ENCODE measurements around the gene POLR3B.
A peak's percentile ranks its signal among the peaks of the same experiment; 100 is the strongest.
"Not testable (repeated sequence)": the region's sequence is repeated elsewhere in the genome, so short reads cannot be mapped to it uniquely, and the experiment has no call there.

POLR3B gene

DNA sequence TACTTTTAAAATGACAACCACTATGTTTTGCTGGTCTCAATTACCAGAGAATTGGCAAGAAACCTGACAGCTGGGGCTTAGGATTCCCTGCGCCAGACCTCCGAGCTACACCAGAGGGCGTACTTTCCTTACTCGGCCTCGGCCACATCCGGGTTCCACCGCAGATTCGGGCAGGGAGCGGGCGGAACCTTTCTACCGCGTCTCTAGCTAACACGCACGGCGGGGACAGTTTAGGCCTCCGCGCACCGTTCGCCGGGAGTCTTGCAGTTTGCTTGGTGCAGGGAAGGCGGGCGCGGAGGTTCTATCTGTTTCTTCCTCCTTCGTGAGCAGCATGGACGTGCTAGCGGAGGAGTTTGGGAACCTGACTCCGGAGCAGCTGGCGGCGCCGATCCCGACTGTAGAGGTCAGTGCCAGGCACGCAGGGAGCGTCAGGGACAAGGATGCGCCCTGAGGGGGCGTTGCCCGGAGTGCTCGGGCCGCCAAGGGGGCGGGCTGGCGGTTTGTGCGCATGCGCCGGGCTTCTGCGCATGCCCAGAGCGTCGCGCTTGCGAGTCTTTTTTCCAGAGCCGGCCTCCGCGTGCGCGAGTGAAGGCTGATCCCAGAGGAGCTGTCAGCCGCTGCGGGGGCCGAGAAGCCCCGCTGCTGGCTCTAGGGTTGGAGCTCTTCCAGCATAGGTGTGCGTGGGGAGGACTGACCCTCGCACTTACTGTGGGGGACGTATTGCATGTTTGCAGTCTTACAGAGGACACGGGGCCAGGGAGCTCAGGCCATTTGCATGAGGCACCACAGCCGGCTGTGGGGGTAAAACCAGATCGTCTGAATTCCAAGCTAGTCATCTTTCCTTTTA lies at the start of gene POLR3B:
Gene POLR3B (plus strand): TSS at position 200 of the 847 bp plus-strand sequence. CDS start 132 bp downstream, at position 332.
- DNase-seq (ENCODE audit: low read depth in 2 of 2, low spot score in 1 of 2): peak; percentile 90 to 91

DNA sequence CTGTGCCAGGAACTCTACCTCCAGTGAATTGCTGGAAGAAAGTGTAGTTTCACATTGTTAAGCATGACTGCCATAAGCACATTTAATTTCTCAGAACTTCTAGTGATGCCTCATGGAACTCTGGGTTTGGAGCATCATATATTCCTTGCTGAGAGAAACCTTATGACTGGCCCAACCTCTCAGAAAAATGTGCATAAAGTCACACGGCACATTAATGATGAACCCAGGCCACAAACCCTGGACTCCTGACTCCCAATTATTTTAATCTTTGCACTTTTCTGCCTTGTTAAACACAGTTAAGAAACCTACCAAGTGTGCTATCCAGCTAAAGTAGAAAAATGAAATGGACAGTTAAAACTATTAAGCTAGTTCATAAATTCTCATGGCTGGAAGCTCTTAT lies 49.4 kb upstream of the POLR3B start:
- DNase-seq (ENCODE audit: low read depth in 2 of 2, low spot score in 1 of 2): no peak

DNA sequence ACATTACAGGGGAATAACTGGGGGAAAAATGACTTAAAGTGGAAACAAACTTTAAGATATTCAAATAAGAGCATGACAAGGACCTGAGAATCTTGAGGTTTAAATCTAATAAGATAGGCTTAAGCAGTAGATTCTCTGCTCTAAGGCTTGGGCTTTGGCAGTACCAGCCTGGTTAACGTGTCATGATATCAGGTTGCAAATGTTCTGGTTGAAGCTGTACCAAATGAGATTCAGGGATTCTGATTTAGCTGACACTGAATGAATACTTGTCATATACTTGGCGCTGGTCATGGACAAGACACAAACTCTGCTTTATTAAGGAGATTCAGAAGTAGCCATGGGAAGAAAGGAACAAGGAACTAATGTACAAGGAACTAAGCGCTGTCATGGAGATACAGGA lies 48.9 kb upstream of the POLR3B start:
- no peak for DNase-seq (ENCODE audit: low read depth in 2 of 2, low spot score in 1 of 2)

DNA sequence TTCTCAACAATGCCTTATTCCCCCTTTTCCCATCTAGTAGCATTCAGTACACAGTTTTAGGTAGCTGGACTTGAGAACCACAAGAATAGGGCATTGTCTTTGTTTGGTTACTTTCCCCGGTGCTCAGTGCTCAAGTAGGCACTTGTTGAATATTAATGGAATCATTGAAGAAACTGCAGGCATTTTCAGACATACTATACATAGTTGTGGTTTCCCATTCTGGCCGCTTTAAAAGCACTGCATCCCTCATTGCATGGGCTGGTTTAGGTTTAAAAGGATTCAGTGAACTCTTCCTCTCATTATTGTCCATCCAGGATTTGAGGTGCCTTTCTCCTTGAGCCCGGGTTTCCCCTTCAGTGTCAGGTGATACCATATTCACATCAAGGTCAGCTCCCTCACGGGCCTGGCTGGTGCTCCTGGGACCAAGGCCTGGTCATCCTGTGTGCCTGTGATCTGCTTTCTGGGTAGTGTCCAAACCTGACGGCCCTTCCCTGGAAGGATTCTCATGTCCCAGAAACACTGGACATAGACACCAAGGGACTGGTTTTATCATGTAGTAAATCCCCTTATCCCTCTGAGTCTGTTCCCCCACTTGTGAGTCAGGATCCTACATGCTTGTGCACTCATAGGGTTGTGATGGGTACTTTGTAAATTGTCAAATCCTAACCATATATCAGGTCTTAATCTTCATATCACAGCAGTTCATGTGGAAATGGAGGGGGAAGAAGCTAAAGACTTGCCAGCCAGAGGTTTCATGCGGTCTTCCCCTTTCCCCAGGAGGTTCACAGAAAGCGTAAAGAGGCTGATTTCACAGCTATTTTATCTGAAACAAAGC lies 47.7 kb upstream of the POLR3B start:
- DNase-seq (ENCODE audit: low read depth in 2 of 2, low spot score in 1 of 2): no peak

DNA sequence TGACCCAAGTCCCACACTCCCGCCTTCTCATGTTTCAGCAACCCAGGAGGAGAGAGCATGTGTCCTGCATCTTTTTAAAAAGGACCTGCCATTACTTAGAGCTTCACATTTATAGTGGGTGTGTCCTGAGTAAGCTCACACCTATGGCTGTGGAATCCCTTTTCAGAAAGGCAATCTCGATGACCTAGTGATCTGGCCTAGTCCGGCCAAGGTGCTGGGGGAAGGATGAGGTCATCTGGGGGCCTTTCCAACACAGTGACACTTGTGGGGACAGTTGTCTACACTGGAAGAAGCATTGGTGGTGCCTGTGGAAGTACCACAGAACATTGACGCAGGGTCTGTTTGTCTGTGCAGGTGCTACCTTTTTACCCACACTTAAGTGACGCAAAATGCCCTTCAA lies 46.9 kb upstream of the POLR3B start:
- no peak for DNase-seq (ENCODE audit: low read depth in 2 of 2, low spot score in 1 of 2)

DNA sequence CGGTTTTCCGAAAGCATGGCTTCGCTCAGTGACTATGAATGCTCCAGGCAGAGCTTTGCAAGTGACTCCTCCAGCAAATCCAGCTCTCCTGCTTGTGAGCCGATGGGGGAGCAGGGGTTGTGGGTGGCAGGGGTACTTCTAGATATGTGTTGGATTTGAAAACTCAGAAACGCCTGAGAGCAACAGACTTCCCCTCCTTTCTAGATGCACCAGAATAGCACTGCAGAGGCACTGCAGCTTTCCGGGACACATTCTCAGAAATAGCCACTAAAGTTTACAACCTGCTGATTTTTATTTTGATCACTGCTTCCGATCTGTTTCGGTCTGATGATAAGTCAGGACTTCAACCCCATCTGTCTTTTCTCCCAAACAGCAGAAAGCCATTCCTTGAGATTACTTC lies 46.4 kb upstream of the POLR3B start:
- no peak for DNase-seq (ENCODE audit: low read depth in 2 of 2, low spot score in 1 of 2)

DNA sequence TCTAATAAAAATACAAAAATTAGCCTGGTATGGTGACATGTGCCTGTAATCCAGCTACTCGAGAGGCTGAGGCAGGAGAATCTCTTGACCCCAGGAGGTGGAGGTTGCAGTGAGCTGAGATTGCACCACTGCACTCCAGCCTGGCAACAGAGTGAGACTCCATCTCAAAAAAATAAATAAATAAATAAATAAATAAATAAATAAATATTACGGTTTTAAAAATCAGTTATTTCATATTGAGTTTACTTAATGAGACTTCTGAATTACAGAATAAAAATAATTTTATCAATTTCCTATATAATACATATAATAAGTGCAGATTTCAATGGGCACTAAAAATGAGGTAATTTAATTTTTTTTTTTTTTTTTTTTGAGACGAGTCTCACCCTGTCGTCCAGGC lies 44.1 kb upstream of the POLR3B start:
- not testable (repeated sequence) for DNase-seq (ENCODE audit: low read depth in 2 of 2, low spot score in 1 of 2)

DNA sequence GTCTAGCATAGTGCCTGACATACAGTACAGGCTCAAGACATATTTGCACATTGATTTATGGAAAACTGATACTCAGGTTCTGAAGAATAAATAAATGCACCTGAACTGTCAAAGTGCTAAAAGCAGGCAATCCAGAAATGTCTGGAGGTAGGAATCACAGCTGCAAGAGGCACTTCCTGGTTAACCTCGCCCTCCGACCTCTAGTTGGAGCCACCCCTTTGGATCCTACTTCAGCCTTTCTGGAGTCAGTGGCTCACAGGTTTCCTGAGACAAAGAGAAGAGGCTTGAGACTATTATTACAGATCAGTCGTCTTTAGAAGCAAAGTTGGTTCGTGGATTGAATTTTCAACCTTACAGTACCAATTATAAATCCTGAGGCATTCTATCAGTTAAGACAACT lies 42.0 kb upstream of the POLR3B start:
- no peak for DNase-seq (ENCODE audit: low read depth in 2 of 2, low spot score in 1 of 2)

DNA sequence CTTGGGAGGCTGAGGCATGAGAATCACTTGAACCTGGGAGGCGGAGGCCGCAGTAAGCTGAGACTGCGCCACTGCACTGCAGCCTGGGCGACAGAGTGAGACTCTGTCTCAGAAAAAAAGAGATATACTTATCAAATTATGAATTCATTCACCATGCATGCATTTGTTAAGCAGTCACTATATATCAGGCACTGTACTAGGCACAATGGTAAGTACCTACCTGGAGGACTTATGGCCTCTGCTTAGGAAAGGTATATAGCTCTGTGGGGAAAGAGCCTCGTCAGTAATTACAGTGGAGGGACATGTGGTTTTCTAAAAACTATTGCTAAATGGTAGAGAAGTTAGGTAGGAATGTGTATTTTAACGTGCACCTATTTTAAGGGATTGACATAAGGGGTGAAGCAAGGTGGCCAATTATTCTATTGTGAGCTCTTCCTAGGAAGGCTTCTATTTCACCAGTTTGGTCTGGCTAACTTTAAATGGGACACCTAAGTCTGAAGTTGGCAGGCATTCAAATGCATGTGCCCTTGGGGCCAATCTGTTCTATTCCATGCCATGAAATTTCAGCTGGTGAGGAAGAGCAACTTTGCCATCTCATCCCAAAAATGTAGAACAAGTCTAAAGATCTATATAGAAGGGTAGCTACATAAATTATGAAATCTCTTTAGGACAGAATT lies 40.0 kb upstream of the POLR3B start:
- DNase-seq (ENCODE audit: low read depth in 2 of 2, low spot score in 1 of 2): no peak

DNA sequence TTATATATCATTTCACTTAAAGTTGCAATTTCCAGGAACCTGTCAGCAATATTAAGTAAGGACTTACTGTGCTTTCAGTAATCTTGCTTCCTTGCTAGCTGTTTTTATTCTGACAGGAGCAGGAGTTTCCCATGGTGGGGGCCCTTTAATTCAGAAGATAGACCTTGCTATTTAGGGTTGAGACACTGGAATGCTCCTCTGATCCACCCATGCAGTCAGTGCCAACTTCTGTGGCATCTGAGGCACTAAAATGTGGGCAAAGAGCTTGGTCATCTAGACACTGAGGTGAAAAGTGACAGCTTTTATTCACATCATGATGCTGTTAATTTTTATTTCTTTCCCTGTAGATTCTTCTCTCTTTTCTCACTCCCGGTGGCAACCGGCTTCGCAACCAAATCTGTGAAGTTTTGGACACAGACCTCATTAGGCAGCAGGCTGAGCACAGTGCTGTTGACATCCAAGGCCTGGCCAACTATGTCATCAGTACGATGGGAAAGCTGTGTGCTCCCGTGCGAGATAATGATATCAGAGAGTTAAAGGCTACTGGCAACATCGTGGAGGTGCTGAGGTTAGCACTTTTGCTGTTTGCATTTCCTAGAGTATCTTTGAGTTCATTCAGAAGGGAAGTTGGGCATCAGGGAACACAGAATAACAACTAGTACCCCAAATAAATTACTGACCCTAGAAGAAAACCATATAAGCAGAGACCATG lies 36.3 kb upstream of the POLR3B start:
- DNase-seq (ENCODE audit: low read depth in 2 of 2, low spot score in 1 of 2): no peak

DNA sequence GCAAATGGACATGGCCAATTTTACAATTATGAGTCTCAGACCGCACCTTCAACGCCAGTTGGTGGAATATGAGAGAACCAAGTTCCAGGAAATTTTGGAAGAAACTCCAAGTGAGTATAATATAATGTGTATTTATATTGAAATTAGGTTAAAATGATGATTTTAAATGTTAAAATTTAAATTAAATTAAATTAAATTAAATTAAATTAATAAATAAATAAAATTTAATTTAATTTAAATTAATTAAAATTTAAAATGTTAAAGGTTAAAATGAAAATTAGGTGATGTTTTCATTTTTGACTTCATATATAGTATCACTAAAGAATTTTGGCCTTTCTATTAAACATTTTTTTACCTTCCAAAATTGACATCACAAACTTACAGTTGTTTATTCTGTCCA lies 34.0 kb upstream of the POLR3B start:
- DNase-seq (ENCODE audit: low read depth in 2 of 2, low spot score in 1 of 2): no peak

DNA sequence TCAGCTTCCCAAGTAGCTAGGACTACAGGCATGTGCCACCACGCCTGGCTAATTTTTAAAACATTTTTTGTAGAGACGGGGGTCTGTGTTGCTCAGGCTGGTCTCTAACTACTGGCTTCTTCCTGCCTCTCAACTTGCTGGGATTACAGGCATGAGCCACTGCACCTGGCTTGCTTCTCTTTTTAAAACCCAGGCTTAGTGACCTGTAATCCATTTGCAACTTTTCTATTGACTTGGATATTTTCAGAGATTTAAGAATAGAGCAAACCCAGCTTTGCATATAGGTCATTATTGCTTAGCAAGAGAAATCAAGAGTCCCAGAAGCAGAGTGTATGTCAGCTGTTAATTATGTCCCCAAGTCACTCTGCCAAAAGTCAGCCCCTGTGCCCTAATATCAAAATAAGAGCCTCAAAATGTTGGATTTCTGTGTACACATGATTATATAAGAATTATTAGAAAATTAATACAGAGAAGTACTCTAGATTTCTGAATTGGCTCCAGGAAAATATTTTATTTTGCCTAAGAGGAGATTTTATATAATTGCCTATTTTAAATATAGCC lies 30.2 kb upstream of the POLR3B start:
- no peak for DNase-seq (ENCODE audit: low read depth in 2 of 2, low spot score in 1 of 2)

DNA sequence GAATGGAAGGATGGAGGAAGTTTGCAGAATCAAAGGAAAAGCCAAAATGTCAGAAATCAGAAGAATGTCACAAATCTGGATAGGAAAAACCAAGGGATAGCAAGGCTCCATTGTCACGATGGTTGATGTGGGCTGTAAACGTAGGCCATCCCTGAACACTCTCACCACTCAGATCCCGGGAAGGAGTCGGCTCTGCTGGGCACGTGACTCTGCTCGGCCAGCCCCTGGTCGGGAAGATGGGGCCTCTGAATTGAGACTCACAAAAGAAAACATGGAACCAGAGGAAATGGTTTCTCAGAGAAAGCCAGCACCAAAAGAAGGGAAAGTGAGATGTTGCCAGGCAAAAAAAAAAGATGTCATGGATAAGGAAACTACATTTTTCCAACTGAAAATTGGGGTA lies 28.8 kb upstream of the POLR3B start:
- DNase-seq (ENCODE audit: low read depth in 2 of 2, low spot score in 1 of 2): no peak

DNA sequence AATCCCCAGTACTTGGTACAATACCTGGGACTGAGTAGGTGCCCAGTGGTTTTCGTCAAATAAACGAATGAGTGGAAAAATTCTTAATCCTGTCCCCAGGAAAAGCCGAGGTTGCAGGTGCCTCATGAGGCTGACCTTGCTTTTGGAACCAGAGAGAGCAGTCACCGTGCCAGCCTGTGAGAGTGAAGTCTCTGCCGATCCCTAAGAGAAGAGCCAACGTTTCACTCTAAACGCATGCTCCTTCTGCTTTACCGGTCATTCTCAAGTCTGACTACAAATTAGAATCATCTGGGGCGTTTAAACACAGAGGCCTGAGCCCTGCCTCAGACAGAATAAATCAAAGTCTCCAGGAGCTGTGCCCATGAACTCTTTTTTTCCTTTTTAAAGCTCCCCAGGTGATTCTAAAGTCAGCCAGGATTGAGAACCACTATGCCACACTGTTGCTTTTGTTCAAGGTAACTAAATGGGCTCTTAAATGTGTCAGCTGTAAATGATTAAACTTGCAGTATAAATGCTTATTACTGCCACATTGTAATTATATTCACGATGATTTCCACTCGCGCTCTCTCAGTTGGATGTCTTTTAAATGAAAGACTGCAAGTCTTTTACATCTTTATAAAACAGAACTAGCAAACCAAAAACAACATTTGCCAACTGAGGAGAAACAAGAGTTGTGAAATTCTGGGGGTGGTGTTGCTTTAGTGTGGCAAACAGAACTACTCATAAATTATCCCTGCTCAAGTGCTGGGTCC lies 28.1 kb upstream of the POLR3B start:
- DNase-seq (ENCODE audit: low read depth in 2 of 2, low spot score in 1 of 2): no peak

DNA sequence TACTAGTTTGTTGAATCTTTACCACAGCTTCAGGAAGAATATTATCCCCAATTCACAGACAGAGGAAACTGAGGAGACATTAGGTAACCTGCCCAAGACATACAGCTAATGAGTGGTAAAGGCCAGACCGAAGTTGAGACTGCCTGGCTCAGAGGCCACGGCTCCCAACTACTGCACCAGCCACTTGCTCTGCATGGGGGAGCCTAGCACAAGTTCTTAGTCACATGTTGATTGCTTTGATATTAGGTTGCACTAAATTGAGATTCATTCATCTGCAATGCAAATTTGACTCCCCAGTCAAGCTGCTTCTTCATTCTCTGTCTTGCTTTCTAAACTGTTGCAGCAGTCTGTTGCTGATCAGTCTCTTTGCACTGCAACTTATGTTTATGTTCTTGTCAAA lies 25.9 kb upstream of the POLR3B start:
- no peak for DNase-seq (ENCODE audit: low read depth in 2 of 2, low spot score in 1 of 2)

DNA sequence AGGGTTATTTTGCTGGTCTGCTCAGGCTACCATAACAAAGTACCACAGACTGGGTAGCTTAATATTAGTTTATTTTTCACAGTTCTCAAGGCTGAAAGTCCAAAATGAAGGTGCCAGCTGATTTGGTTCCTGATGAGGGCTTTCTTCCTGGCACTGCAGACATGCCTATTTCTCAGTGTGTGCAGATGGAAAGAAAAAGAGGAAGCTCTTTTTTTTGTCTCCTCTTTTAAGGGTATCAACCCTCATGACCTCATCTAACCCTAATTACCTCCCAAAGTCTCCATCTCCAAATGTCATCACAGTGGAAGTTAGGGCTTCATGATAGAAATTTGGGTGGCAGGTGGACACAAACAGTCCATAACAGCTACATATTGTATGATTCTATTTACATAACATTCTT lies 25.0 kb upstream of the POLR3B start:
- DNase-seq (ENCODE audit: low read depth in 2 of 2, low spot score in 1 of 2): no peak

DNA sequence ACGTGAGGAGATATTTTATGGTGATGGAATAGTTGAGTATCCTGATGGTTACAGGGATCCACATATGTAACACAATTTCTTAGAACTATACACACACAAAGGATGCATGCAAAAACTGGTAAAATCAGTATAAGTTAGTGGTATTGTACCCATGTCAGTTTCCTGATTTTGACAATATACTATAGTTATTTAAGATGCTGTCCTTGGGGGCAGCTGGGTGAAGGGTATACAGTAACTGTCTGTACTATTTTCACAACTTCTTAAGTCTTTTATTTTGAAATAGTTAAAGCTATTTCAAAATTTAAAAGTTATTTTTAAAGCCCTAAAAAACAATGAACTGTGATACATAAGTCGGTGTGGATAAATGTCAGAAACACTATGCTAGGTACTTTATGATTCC lies 24.5 kb upstream of the POLR3B start:
- DNase-seq (ENCODE audit: low read depth in 2 of 2, low spot score in 1 of 2): no peak

DNA sequence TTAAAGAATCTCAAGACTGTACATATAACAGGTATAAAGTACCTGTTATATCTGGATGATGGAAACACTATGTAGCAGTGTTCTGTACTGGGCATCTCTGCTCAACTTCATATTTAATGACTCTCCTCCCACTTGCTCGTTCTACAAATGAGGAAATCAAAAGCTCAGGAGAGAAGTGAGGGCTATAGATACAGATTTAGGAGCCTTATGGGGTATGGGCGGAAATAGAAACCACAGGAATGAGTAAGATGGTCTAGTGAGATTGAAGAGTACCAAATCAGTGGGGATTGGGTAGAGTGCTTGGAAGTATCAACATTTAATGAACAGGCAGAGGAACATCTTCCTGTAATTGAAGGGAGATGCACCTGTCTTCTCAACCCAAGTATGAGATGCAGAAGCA lies 23.8 kb upstream of the POLR3B start:
- no peak for DNase-seq (ENCODE audit: low read depth in 2 of 2, low spot score in 1 of 2)

DNA sequence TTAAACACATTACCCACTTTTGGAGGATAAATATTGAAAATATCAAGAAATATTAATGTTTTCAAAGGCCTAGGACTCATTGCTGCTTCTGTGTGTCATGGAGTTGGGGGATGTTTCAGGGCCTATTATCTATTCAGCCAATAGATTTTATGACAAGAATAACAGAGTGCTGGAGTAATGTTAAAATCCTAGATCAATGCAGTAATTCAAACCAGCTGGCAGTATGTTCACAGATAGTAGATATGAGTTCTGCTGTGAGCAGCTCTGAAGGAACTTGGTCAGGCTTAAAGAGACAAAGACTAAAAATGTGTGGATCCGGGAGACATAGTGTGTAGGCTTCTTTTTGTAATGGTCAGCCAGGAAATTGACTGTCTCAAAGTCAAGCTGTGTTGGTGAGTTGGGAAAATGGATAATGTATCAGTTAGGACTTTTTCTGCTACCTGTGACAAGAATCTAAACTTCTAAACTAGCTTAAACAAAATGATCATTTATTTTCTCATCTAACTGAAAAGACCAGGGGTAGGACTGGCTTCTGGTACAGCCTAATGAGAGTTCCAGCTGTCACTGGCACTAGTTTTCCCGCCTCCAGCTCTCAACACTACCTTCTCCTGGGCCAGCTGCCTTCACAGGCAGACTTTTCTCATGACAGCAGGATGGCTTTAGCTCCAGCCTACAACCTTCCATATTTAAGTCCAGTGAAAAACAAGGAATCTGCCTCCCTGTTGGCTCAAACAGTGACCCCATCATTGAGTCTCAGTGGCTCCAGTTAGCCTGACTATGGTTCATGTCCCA lies 16.3 kb upstream of the POLR3B start:
- no peak for DNase-seq (ENCODE audit: low read depth in 2 of 2, low spot score in 1 of 2)
